DND-41 (cell line): ENCODE data around the gene WARS2.

Source experiments
- ATAC-seq: fragments of 200-7000 bp; cut with Tn5 transposase; 3 replicates; pipeline ENCODE4 v1.9.1; 2021; ENCODE audit warnings: low read depth; ENCODE audit not compliant: insufficient read depth
- DNase-seq: peaks from one replicate; pipeline ENCODE4 v3.0.0-alpha.2; 2020
- H2AFZ ChIP-seq: 2 replicates; pipeline ENCODE4 v1.6.0; 2012; ENCODE audit warnings: low read depth, low read length
- H3K27ac ChIP-seq: 2 replicates; pipeline ENCODE4 v1.5.1; 2012; ENCODE audit warnings: low read length, inconsistent platforms
- H3K27me3 ChIP-seq: fragments of 200-600 bp; sonication (generic); 2 replicates; pipeline ENCODE4 v1.6.0; 2012; ENCODE audit warnings: low read length, mild to moderate bottlenecking, inconsistent platforms; ENCODE audit not compliant: insufficient read depth, poor library complexity
- H3K36me3 ChIP-seq: 2 replicates; pipeline ENCODE4 v1.5.1; 2012; ENCODE audit warnings: low read length, inconsistent platforms; ENCODE audit not compliant: insufficient read depth
- H3K4me1 ChIP-seq: 2 replicates; pipeline ENCODE4 v1.5.1; 2012; ENCODE audit warnings: mild to moderate bottlenecking, low read length; ENCODE audit not compliant: insufficient read depth
- H3K4me2 ChIP-seq: 2 replicates; pipeline ENCODE4 v1.6.0; 2012; ENCODE audit warnings: mild to moderate bottlenecking, moderate library complexity, low read length, inconsistent platforms; ENCODE audit not compliant: insufficient read depth
- H3K4me3 ChIP-seq, 2 experiments: fragments of 200-600 bp in 1 of 2; shearing (Covaris generic) in 1 of 2; 2 replicates each; pipeline ENCODE4 v1.5.1; 2012 to 2016; ENCODE audit warnings: inconsistent platforms in 2 of 2, low read length in 2 of 2, mild to moderate bottlenecking in 2 of 2, low read depth in 1 of 2, moderate library complexity in 1 of 2
- H3K79me2 ChIP-seq: 2 replicates; pipeline ENCODE4 v1.6.0; 2012; ENCODE audit warnings: low read length, inconsistent platforms; ENCODE audit not compliant: insufficient read depth
- H3K9ac ChIP-seq: 2 replicates; pipeline ENCODE4 v1.6.0; 2012; ENCODE audit warnings: low read depth, mild to moderate bottlenecking, inconsistent platforms, low read length, moderate library complexity
- H3K9me3 ChIP-seq: 2 replicates; pipeline ENCODE4 v1.5.1; 2012; ENCODE audit warnings: low read length, moderate library complexity, mild to moderate bottlenecking, inconsistent platforms; ENCODE audit not compliant: insufficient read depth, severe bottlenecking
- H4K20me1 ChIP-seq: 2 replicates; pipeline ENCODE4 v1.6.0; 2012; ENCODE audit warnings: low read length; ENCODE audit not compliant: insufficient read depth
- CTCF ChIP-seq: IDR thresholded peaks from 2 replicates; pipeline ENCODE4 v1.5.1; 2012; ENCODE audit warnings: borderline replicate concordance, low read length, moderate library complexity, mild to moderate bottlenecking; ENCODE audit not compliant: poor library complexity, severe bottlenecking; ENCODE audit errors: extremely low read depth
- EZH2 ChIP-seq: IDR thresholded peaks from 3 replicates; pipeline ENCODE4 v1.6.1; 2012; ENCODE audit warnings: borderline replicate concordance, low read depth, mild to moderate bottlenecking, moderate library complexity, low read length, inconsistent platforms; ENCODE audit not compliant: severe bottlenecking

WARS2 gene

GRCh38 chr1:119150150-119150549 lies 9.7 kb upstream of the WARS2 start:
- H3K9me3 ChIP-seq = no peaks in the 10 kb centered on the region
- no peaks in the 10 kb centered on the region for H3K27me3 ChIP-seq
- H3K79me2 ChIP-seq = no peaks in the 10 kb centered on the region
- no peak for TF ChIP-seq EZH2
- no peak for TF ChIP-seq CTCF
- H3K27ac ChIP-seq = no peak overlapping the region
- no peak for ATAC-seq
- H3K4me2 ChIP-seq = no peak overlapping the region
- no peak overlapping the region for H2AFZ ChIP-seq
- H3K9ac ChIP-seq = no peak overlapping the region
- no peak for DNase-seq
- no peaks in the 10 kb centered on the region for H3K36me3 ChIP-seq
- H3K4me1 ChIP-seq = no peaks in the 10 kb centered on the region
- no peak overlapping the region for H3K4me3 ChIP-seq
- no peaks in the 10 kb centered on the region for H4K20me1 ChIP-seq

GRCh38 chr1:119147661-119148090 lies 7.2 kb upstream of the WARS2 start:
- Histone ChIP-seq H3K27me3 (no peaks in the 10 kb centered on the region), H2AFZ (no peak overlapping the region), H3K27ac (no peak overlapping the region), H3K9ac (no peak overlapping the region), H4K20me1 (no peaks in the 10 kb centered on the region), H3K79me2 (no peaks in the 10 kb centered on the region), H3K36me3 (peaks cover 4% of the 10 kb centered on the region; the same call in 1 of the 2 replicates), H3K4me3 (no peak overlapping the region), H3K4me1 (no peaks in the 10 kb centered on the region; the same call in 1 of the 2 replicates), H3K9me3 (no peaks in the 10 kb centered on the region), H3K4me2 (no peak overlapping the region)
- TF ChIP-seq CTCF (no peak), EZH2 (no peak)
- ATAC-seq (no peak), DNase-seq (no peak)

GRCh38 chr1:119146466-119146865 lies 6.0 kb upstream of the WARS2 start:
- Histone ChIP-seq H3K79me2 (no peaks in the 10 kb centered on the region), H4K20me1 (no peaks in the 10 kb centered on the region), H3K4me2 (no peak overlapping the region), H3K27me3 (no peaks in the 10 kb centered on the region), H3K36me3 (peaks cover 4% of the 10 kb centered on the region; the same call in 1 of the 2 replicates), H3K9ac (no peak overlapping the region), H3K27ac (no peak overlapping the region), H3K4me1 (peaks cover 9% of the 10 kb centered on the region), H3K4me3 (no peak overlapping the region), H2AFZ (no peak overlapping the region), H3K9me3 (no peaks in the 10 kb centered on the region)
- ATAC-seq = no peak
- DNase-seq = no peak
- TF ChIP-seq EZH2 = no peak
- no peak for TF ChIP-seq CTCF

GRCh38 chr1:119144813-119145212 lies 4.4 kb upstream of the WARS2 start:
- Histone ChIP-seq H2AFZ (no peak overlapping the region), H3K27ac (no peak overlapping the region), H3K27me3 (no peaks in the 10 kb centered on the region), H3K4me3 (no peak overlapping the region), H3K9ac (no peak overlapping the region), H4K20me1 (no peaks in the 10 kb centered on the region), H3K79me2 (peaks cover 9% of the 10 kb centered on the region), H3K36me3 (peaks cover 4% of the 10 kb centered on the region; the same call in 1 of the 2 replicates), H3K9me3 (no peaks in the 10 kb centered on the region), H3K4me2 (no peak overlapping the region), H3K4me1 (peaks cover 19% of the 10 kb centered on the region)
- TF ChIP-seq CTCF (no peak), EZH2 (no peak)
- no peak for DNase-seq
- no peak for ATAC-seq
